Activated naive CD4-positive, alpha-beta T cell treated with anti-CD3 and anti-CD28 coated beads for 36 hours (primary cell): Measurements from ENCODE around the gene WDCP. TPM values are rescaled to one million over a fixed set of nuclear protein-coding genes. Genes with fewer than 3 reads are reported as not detected.
"Not testable (repeated sequence)": the region's sequence is repeated elsewhere in the genome, so short reads cannot be mapped to it uniquely, and the experiment has no call there.

Experiments
- CTCF ChIA-PET: fragments of 350-600 bp; sonication (Branson Sonifier 250); formaldehyde crosslinking; loops from one replicate; lab custom pipeline; 2021; ENCODE audit warnings: antibody characterized with exemption; lab: Charles Lee
- DNase-seq: peaks from one replicate; pipeline ENCODE4 v3.0.0-alpha.2; 2020
- H3K27ac Mint-ChIP-seq: one replicate; pipeline ENCODE4 v1.8.0; 2021; ENCODE audit warnings: mild to moderate bottlenecking, mixed read lengths
- H3K27me3 Mint-ChIP-seq: one replicate; pipeline ENCODE4 v1.8.0; 2021; ENCODE audit warnings: low read depth, mixed read lengths
- H3K36me3 Mint-ChIP-seq: one replicate; pipeline ENCODE4 v1.8.0; 2021; ENCODE audit warnings: low read depth, mixed read lengths
- H3K4me1 Mint-ChIP-seq: one replicate; pipeline ENCODE4 v1.8.0; 2021; ENCODE audit warnings: low read depth, mixed read lengths
- H3K4me3 Mint-ChIP-seq: one replicate; pipeline ENCODE4 v1.8.0; 2021; ENCODE audit warnings: mild to moderate bottlenecking, moderate library complexity, mixed read lengths
- H3K9me3 Mint-ChIP-seq: one replicate; pipeline ENCODE4 v1.8.0; 2021; ENCODE audit warnings: mixed read lengths
- intact Hi-C: fragments of 100-400 bp; cut with micrococcal nuclease; formaldehyde crosslinking; loops from one replicate; pipeline ENCODE4 v1.15.1; 2023
- total RNA-seq, 2 experiments: library from RNA; stranded (reverse); gene quantifications; one replicate each; pipeline ENCODE4 v1.2.3, GENCODE V29; 2021

Gene WDCP, protein sequence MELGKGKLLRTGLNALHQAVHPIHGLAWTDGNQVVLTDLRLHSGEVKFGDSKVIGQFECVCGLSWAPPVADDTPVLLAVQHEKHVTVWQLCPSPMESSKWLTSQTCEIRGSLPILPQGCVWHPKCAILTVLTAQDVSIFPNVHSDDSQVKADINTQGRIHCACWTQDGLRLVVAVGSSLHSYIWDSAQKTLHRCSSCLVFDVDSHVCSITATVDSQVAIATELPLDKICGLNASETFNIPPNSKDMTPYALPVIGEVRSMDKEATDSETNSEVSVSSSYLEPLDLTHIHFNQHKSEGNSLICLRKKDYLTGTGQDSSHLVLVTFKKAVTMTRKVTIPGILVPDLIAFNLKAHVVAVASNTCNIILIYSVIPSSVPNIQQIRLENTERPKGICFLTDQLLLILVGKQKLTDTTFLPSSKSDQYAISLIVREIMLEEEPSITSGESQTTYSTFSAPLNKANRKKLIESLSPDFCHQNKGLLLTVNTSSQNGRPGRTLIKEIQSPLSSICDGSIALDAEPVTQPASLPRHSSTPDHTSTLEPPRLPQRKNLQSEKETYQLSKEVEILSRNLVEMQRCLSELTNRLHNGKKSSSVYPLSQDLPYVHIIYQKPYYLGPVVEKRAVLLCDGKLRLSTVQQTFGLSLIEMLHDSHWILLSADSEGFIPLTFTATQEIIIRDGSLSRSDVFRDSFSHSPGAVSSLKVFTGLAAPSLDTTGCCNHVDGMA
- total RNA-seq, result 10 to 100 TPM; 17.6 to 21.1 TPM

- peaks cover 4% of the 10 kb centered on the region for H3K36me3 Mint-ChIP-seq
- peaks cover 22% of the 10 kb centered on the region for H3K4me1 Mint-ChIP-seq
- CTCF ChIA-PET, result interaction anchor here (0.8 to 1.8 kb wide), 5 partner anchors 12 to 122 kb away, joined by 3 to 8 read pairs (median 4); partner anchors contain the start of genes SF3B6 and TP53I3
- H3K27ac Mint-ChIP-seq, result peak within 1 kb of the TSS; percentile 80
- H3K9me3 Mint-ChIP-seq, result no peaks in the 10 kb centered on the region
- H3K4me3 Mint-ChIP-seq, result peak within 1 kb of the TSS; percentile 95
- H3K27me3 Mint-ChIP-seq, result peaks cover 7% of the 10 kb centered on the region
- intact Hi-C loops, result loop anchor here (1.0 to 10.0 kb wide), 10 partner anchors 18 to 667 kb away; partner anchors contain the start of genes ATAD2B, FAM228B, NCOA1 and PFN4
- DNase-seq, result peak; percentile 98
These were observed at the start of gene WDCP for GRCh38 chr2:24046930-24047702. TSS of gene WDCP (minus strand) at chr2:24047391. CDS start at chr2:24039494, 7,897 bp downstream.

DNA sequence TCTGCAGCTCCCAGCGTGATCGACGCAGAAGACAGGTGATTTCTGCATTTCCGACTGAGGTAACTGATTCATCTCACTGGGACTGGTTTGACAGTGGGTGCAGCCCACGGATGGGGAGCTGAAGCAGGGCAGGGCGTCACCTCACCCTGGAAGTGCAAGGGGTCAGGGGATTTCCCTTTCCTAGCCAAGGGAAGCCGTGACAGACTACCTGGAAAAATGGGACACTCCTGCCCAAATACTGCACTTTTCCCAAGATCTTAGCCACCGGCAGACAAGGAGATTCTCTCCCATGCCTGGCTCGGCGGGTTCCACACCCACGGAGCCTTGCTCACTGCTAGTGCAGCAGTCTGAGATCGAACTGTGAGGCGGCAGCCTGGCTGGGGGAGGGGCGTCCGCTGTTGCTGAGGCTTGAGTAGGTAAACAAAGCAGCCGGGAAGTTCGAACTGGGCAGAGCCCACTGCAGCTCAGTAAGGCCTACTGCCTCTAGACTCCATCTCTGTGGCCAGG is 48.0 kb upstream of the WDCP start:
- H3K9me3 Mint-ChIP-seq, DNase-seq, intact Hi-C loops, H3K36me3 Mint-ChIP-seq, H3K4me3 Mint-ChIP-seq, H3K4me1 Mint-ChIP-seq, H3K27me3 Mint-ChIP-seq, H3K27ac Mint-ChIP-seq: not testable (repeated sequence)
- CTCF ChIA-PET, result interaction anchor here (1.1 kb wide), 1 partner anchor 11 kb away, joined by 3 read pairs; the partner anchor contains the start of gene TP53I3

DNA sequence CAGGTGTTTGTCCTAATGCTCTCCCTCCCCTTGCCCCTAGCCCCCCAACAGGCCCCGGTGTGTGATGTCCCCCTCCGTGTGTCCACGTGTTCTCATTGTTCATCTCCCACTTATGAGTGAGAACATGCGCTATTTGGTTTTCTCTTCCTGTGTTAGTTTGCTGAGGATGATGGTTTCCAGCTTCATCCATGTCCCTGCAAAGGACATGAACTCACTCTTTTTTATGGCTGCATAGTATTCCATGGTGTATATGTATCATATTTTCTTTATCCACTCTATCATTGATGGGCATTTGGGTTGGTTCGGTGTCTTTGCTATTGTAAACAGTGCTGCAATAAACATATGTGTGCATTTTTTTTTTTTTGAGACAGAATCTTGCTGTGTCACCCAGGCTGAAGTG is 46.1 kb upstream of the WDCP start:
- CTCF ChIA-PET, result interaction anchor here (0.6 kb wide), 1 partner anchor 192 kb away, joined by 3 read pairs; no protein-coding TSS in a partner anchor
- H3K36me3 Mint-ChIP-seq, H3K4me1 Mint-ChIP-seq, H3K27ac Mint-ChIP-seq, H3K9me3 Mint-ChIP-seq, H3K27me3 Mint-ChIP-seq, DNase-seq, H3K4me3 Mint-ChIP-seq, intact Hi-C loops: not testable (repeated sequence)

- no peak for DNase-seq
- CTCF ChIA-PET, result interaction anchor here (0.8 to 1.7 kb wide), 2 partner anchors 94 to 162 kb away, joined by 3 to 4 read pairs; partner anchors contain the start of gene ATAD2B
These were observed 41.7 kb upstream of the WDCP start for GRCh38 chr2:24088821-24089359.

GRCh38 chr2:24087032-24087431 is 39.8 kb upstream of the WDCP start:
- Mint-ChIP-seq H3K27me3 (no peaks in the 10 kb centered on the region), H3K4me3 (no peak overlapping the region), H3K9me3 (no peaks in the 10 kb centered on the region), H3K27ac (no peak overlapping the region), H3K4me1 (peaks cover 8% of the 10 kb centered on the region), H3K36me3 (no peaks in the 10 kb centered on the region)
- DNase-seq, result no peak
- CTCF ChIA-PET, result interaction anchor here (0.6 to 1.2 kb wide), 3 partner anchors 205 to 263 kb away, joined by 3 to 4 read pairs (median 4); no protein-coding TSS in a partner anchor
- intact Hi-C loops, result no loop called here

More at GRCh38 chr2:24088821-24089359, 41.7 kb upstream of the WDCP start:
- H3K27ac Mint-ChIP-seq, result peak overlapping the region; percentile 16
- intact Hi-C loops, result no loop called here
- H3K9me3 Mint-ChIP-seq, result no peaks in the 10 kb centered on the region
- H3K36me3 Mint-ChIP-seq, result no peaks in the 10 kb centered on the region
- no peaks in the 10 kb centered on the region for H3K27me3 Mint-ChIP-seq
- H3K4me3 Mint-ChIP-seq, result no peak overlapping the region
- peaks cover 3% of the 10 kb centered on the region for H3K4me1 Mint-ChIP-seq

- intact Hi-C loops, result no loop called here
- Mint-ChIP-seq H3K9me3 (no peaks in the 10 kb centered on the region), H3K27me3 (no peaks in the 10 kb centered on the region), H3K4me1 (peaks cover 8% of the 10 kb centered on the region), H3K36me3 (no peaks in the 10 kb centered on the region), H3K27ac (no peak overlapping the region), H3K4me3 (no peak overlapping the region)
- DNase-seq, result no peak
- CTCF ChIA-PET, result no interaction called here
These were observed 39.0 kb upstream of the WDCP start for GRCh38 chr2:24086241-24086640.

DNA sequence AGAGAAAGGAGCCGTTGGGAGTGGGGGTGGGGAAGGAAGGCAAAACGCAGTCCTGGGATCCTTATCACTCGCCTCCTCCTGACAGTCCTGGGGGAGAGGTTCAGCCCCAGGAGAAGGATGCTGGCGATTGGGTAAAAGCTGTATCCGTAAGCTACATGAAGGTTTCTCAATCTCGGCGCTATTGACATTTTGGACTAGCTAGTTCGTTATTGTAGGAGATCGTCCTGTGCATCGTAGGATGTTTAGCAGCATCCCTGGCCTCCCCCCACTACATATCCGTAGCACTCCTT is 38.0 kb upstream of the WDCP start:
- intact Hi-C loops, result loop anchor here (2.0 kb wide), 1 partner anchor 38 kb away; the partner anchor contains the start of gene WDCP
- CTCF ChIA-PET, result interaction anchor here (0.6 to 3.7 kb wide), 24 partner anchors 9 to 461 kb away, joined by 3 to 59 read pairs (median 4); partner anchors contain the start of genes ATAD2B, FKBP1B, SF3B6 and WDCP
- Mint-ChIP-seq H3K36me3 (no peaks in the 10 kb centered on the region), H3K9me3 (no peaks in the 10 kb centered on the region), H3K4me1 (peaks cover 8% of the 10 kb centered on the region), H3K27ac (no peak overlapping the region), H3K27me3 (no peaks in the 10 kb centered on the region), H3K4me3 (peak overlapping the region; percentile 85)
- DNase-seq, result no peak

DNA sequence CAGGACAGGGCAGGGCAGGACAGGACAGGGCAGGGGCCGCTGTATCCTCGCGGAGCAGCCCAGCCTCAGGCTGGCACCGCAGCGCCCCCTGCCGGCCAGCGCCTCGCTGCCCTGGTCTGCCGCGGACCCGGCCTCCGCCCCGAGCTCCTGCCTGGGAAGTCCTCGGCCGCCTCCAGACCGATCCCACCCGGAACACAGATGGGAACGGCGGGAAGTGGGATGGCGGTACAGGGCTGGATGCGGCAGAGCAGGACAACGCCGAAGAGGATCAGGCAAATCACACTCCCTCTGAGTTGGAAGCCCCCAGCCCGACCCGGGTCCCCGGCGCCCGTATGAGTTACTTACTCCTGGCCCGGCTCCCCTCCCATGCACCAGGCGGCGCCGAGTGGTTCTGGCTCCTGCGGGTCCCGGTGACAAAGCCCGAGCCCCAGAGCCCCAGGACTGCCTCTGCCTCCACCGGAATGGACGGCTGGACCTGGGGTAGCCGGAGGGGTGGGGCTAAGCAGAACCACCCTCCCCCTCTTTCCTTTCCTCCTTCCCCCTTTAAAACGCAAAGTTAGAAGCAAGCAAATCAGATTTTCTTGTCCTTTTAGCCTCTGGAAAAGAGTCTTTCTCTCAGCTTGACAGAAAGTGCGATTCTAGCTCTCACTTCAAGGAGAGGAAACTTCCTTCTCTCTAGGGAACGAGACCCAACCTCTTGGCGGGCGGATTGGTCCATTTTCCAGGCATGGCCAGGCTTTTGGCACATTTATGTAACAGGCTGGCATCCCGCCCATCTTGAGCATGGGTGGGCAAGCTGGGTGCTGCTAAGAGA is 37.4 kb upstream of the WDCP start, which contains the start of gene TP53I3:
Gene TP53I3, minus strand, starts transcription at position 449 of the 814 bp plus-strand sequence. CDS start 508 bp downstream, outside the sequence.
- Mint-ChIP-seq H3K9me3 (no peaks in the 10 kb centered on the region), H3K4me1 (peaks cover 8% of the 10 kb centered on the region), H3K27ac (peak within 1 kb of the TSS; percentile 27), H3K36me3 (no peaks in the 10 kb centered on the region), H3K27me3 (no peaks in the 10 kb centered on the region), H3K4me3 (peak within 1 kb of the TSS; percentile 85)
- intact Hi-C loops, result loop anchor here (1.0 to 2.0 kb wide), 8 partner anchors 8 to 298 kb away; partner anchors contain the start of genes ATAD2B, SF3B6 and WDCP
- peak; percentile 80 for DNase-seq
- CTCF ChIA-PET, result interaction anchor here (0.5 to 3.7 kb wide), 47 partner anchors 8 to 1994 kb away, joined by 3 to 59 read pairs (median 4); partner anchors contain the start of genes ATAD2B, FKBP1B, SF3B6 and WDCP

- Mint-ChIP-seq H3K4me1 (peaks cover 8% of the 10 kb centered on the region), H3K27ac (peak overlapping the region; percentile 27), H3K9me3 (no peaks in the 10 kb centered on the region), H3K27me3 (no peaks in the 10 kb centered on the region), H3K36me3 (no peaks in the 10 kb centered on the region), H3K4me3 (peak overlapping the region; percentile 85)
- intact Hi-C loops, result loop anchor here (1.0 to 2.0 kb wide), 8 partner anchors 7 to 299 kb away; partner anchors contain the start of genes ATAD2B, SF3B6 and WDCP
- CTCF ChIA-PET, result interaction anchor here (0.5 to 3.7 kb wide), 35 partner anchors 7 to 460 kb away, joined by 3 to 59 read pairs (median 4); partner anchors contain the start of genes ATAD2B, SF3B6 and WDCP
- DNase-seq, result peak; percentile 65
These were observed 36.6 kb upstream of the WDCP start for GRCh38 chr2:24083567-24084385.
